Thymus (tissue), 11 donors: ENCODE results near the gene MOCS3. TPM values are rescaled to one million over a fixed set of nuclear protein-coding genes. Genes with fewer than 3 reads are reported as not detected.
A peak's percentile ranks its signal among the peaks of the same experiment; 100 is the strongest.

Experiments used
- DNase-seq, 9 donors: peaks; one replicate each; pipeline ENCODE4 v3.0.0-alpha.2; 2013; ENCODE audit warnings: low spot score in 9 of 9, low read depth in 6 of 9, missing footprints in 1 of 9
- H3K27ac ChIP-seq, 2 donors: one replicate each; pipeline ENCODE4 v1.5.1; 2013; ENCODE audit warnings: control low read depth in 1 of 2, low read depth in 1 of 2, low read length in 1 of 2, mild to moderate bottlenecking in 1 of 2, moderate library complexity in 1 of 2
- H3K27me3 ChIP-seq, 2 donors: one replicate each; pipeline ENCODE4 v1.5.1; 2013; ENCODE audit warnings: low read length in 1 of 2; ENCODE audit not compliant: control insufficient read depth in 2 of 2, insufficient read depth in 1 of 2
- H3K36me3 ChIP-seq, 2 donors: one replicate each; pipeline ENCODE4 v1.5.1; 2013; ENCODE audit warnings: low read length in 1 of 2, mild to moderate bottlenecking in 1 of 2, moderate library complexity in 1 of 2; ENCODE audit not compliant: control insufficient read depth in 2 of 2, insufficient read depth in 2 of 2
- H3K4me1 ChIP-seq, 2 donors: one replicate each; pipeline ENCODE4 v1.5.1; 2013; ENCODE audit warnings: low read length in 2 of 2; ENCODE audit not compliant: control insufficient read depth in 2 of 2, insufficient read depth in 2 of 2
- H3K4me3 ChIP-seq, 2 donors: one replicate each; pipeline ENCODE4 v1.5.1; 2013; ENCODE audit warnings: low read length in 2 of 2, control low read depth in 1 of 2, mild to moderate bottlenecking in 1 of 2
- H3K9me3 ChIP-seq, 2 donors: one replicate each; pipeline ENCODE4 v1.5.1; 2013; ENCODE audit warnings: low read length in 1 of 2, mild to moderate bottlenecking in 1 of 2; ENCODE audit not compliant: control insufficient read depth in 2 of 2, insufficient read depth in 1 of 2
- WGBS: extraction: QIAGEN DNeasy Blood & Tissue Kit; methylation state at CpG from one replicate; pipeline ENCODE4 v1.1.7; 2013; 5-methylcytosine and 5-hydroxymethylcytosine counted together
- polyA plus RNA-seq: library from polyadenylated mRNA; stranded (reverse); fragments of 200-250 nt; gene quantifications from one replicate; pipeline ENCODE4 v1.2.3, GENCODE V29; 2013
- total RNA-seq: library from RNA; stranded (reverse); fragments of 120-200 nt; gene quantifications from one replicate; pipeline ENCODE4 v1.2.4, GENCODE V29; 2013
- donor health status: healthy.

The MOCS3 gene
- total and polyA plus RNA-seq, 2 donors = 3.4 to 3.7 TPM

DNA sequence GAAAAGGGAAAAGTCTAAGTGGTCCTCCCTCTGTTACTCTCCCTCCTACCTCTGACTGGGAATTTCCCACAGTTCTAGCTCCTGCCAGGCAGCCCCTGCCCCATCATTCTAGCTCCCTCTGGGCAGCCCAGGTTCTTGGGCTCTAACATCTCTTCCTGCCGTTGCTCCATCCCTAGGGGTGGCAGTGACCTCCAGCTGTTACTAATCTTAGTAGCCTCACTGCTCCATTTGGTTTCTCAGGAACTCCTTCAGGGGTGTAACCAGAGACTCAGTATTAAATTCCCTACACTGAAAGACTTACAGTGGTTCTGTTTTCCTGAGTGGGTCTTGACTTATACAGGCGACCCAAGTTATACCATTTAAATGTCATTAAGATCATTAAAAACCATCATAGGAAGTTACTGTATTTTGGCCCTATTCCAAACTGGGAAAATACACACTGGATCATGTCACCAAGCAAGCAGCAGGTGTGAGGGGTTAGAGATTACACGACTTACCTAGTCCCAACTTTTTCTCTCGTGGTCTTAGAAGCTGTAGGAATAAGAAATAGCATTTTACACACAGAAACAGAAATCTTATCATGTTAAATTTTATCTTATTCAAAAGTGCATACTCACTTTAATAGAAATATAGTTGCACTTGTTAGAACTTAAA is 10.4 kb upstream of the MOCS3 start:
- 97% methylated on average over 4 of the region's 4 CpGs for WGBS
- H3K27ac ChIP-seq = no peak overlapping the region
- H3K36me3 ChIP-seq = peaks cover 43 to 70% of the 10 kb centered on the region in 2 donors
- DNase-seq = no peak
- no peaks in the 10 kb centered on the region for H3K9me3 ChIP-seq
- H3K4me1 ChIP-seq = no peaks in the 10 kb centered on the region
- H3K27me3 ChIP-seq = no peaks in the 10 kb centered on the region
- H3K4me3 ChIP-seq = no peak overlapping the region

DNA sequence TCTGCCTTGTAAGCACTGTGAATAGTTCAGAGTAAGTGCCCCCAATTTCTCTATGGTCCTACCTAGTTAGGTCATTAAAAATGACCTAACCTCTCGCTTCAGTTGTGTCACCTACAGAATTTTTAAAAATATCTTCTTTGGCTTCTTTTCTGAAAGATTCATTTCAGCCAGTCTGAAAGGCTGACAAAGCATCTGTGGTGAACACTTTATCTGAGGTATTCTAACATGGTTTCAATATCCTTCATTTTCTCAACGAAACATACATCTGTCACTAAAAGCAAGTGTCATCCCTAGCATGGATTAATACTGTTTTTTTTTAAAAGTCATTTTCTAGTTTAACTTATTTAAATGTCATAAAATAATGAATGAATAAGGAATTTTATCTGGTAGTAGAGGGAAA is 5.4 kb upstream of the MOCS3 start:
- H3K4me1 ChIP-seq = peaks cover 10 to 12% of the 10 kb centered on the region in 2 donors
- H3K27me3 ChIP-seq = no peaks in the 10 kb centered on the region
- no peaks in the 10 kb centered on the region for H3K9me3 ChIP-seq
- WGBS = 97% methylated on average over 2 of the region's 2 CpGs
- H3K4me3 ChIP-seq = no peak overlapping the region
- H3K36me3 ChIP-seq = peaks cover 20 to 46% of the 10 kb centered on the region in 2 donors
- no peak overlapping the region for H3K27ac ChIP-seq
- no peak for DNase-seq

DNA sequence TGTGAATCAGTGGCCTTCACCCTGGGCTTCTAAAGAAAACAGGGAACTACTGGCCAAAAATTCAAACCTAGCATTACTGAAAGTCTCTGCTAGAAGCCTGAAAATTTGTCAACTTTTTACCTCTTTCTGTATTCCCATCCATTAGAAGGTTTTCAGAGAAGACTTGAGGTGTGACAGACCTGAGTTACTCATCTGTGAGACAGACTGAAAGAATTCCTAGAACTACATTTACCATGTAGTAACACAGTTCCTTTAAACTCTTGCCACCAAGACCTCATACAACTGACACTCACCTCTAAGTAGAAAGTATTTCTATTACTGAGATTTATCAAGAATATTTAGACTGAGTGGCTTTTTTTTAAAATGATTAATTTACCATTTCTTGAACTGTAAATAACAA is 4.8 kb upstream of the MOCS3 start:
- DNase-seq = no peak
- H3K27ac ChIP-seq = no peak overlapping the region
- H3K4me3 ChIP-seq = no peak overlapping the region
- peaks cover 18 to 43% of the 10 kb centered on the region in 2 donors for H3K36me3 ChIP-seq
- no peaks in the 10 kb centered on the region for H3K9me3 ChIP-seq
- peaks cover 10 to 12% of the 10 kb centered on the region in 2 donors for H3K4me1 ChIP-seq
- no peaks in the 10 kb centered on the region for H3K27me3 ChIP-seq

DNA sequence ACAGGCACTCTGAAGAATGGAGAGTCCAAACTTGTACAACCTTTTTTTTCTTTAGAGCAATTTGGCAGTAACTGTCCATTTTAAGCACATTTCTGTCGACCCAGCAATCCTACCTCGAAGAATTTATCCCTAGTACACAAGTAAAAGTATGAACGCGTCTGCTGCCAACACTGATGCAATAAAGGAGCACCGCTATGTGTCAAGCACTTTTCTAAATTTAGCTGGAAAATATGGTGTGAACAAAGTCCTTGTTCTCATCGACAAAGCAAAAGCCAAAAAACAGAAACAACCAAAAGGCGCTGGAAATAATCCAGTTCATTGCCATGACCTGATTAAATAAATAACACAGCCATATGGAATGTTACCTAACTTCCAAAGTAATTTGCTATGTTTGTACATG is 1.3 kb upstream of the MOCS3 start:
- Histone ChIP-seq H3K27ac (no peak overlapping the region), H3K4me3 (peak overlapping the region; percentile 96 to 98), H3K9me3 (no peaks in the 10 kb centered on the region), H3K36me3 (peaks cover 3 to 17% of the 10 kb centered on the region in 2 donors), H3K27me3 (no peaks in the 10 kb centered on the region), H3K4me1 (peaks cover 20 to 23% of the 10 kb centered on the region in 2 donors)
- 42% methylated on average over 7 of the region's 7 CpGs for WGBS
- no peak for DNase-seq

DNA sequence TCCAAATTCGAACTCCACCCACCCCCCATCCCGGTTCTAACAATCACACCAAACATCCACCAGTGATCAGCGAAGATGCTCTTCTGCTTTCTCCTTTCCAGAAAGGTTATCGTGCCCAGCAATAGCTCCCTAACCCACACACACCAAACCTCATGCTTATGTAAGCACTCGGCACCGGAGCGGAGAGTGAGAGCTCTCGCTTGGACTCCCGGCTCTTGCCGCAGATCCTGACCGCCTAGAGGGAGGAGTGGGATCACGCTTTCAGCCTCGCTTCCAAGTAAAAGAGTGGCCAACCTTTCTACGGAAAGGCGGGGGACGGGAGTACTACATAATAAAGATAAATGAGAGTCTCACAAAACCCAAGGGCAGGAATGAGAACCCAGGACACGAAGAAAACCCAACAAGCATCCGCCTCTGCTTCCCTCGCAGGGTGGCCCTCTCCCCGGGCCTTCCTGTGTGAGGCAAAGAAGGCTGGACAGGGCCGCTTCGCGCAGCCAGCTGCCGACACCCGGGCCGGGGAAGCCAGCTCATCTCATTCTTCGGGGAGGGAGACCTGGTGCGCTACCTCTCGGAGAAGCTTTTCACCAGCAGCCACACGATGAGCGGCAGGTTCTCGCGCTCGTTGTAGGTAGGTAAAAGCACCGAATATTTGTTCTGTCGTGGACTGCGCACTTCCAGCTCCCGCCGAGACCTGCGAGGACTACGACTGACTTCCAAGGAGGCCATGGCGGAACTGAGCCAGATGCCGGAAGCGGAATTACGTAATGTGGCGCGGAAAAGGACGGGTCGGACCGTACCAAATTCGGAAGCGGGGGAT is 612 bp upstream of the MOCS3 start, which contains the start of gene DPM1:
DPM1 (minus strand) TSS at position 735 of the 817 bp plus-strand sequence; CDS start at position 726, 9 bp downstream.
- DNase-seq = peak in 4 of 9 donors; percentile 3 to 94 (median 50)
- under 1% methylated on average over 52 of the region's 52 CpGs for WGBS
- Histone ChIP-seq H3K36me3 (peaks cover 3 to 14% of the 10 kb centered on the region in 2 donors), H3K27ac (peak within 1 kb of the TSS; percentile 85), H3K9me3 (no peaks in the 10 kb centered on the region), H3K4me1 (peaks cover 20 to 23% of the 10 kb centered on the region in 2 donors), H3K27me3 (no peaks in the 10 kb centered on the region), H3K4me3 (peak within 1 kb of the TSS; percentile 96 to 98)

- H3K27me3 ChIP-seq = no peaks in the 10 kb centered on the region
- no peak for DNase-seq
- peak overlapping the region; percentile 96 to 98 for H3K4me3 ChIP-seq
- no peak overlapping the region for H3K27ac ChIP-seq
- no peaks in the 10 kb centered on the region for H3K9me3 ChIP-seq
- WGBS = 72% methylated on average over 25 of the region's 25 CpGs
- peaks cover 20 to 23% of the 10 kb centered on the region in 2 donors for H3K4me1 ChIP-seq
- H3K36me3 ChIP-seq = peaks cover 0 to 4% of the 10 kb centered on the region in 2 donors
Measured at GRCh38 chr20:50959543-50960126, 1.0 kb downstream of the MOCS3 start.

GRCh38 chr20:50967586-50967985 is 9.0 kb downstream of the MOCS3 start:
- Histone ChIP-seq H3K4me3 (no peak overlapping the region), H3K27me3 (peaks cover 0 to 6% of the 10 kb centered on the region in 2 donors), H3K4me1 (no peaks in the 10 kb centered on the region), H3K36me3 (no peaks in the 10 kb centered on the region), H3K27ac (peak overlapping the region in 1 of 2 donors; percentile 18), H3K9me3 (no peaks in the 10 kb centered on the region)
- 60% methylated on average over 7 of the region's 7 CpGs for WGBS
- DNase-seq = no peak

DNA sequence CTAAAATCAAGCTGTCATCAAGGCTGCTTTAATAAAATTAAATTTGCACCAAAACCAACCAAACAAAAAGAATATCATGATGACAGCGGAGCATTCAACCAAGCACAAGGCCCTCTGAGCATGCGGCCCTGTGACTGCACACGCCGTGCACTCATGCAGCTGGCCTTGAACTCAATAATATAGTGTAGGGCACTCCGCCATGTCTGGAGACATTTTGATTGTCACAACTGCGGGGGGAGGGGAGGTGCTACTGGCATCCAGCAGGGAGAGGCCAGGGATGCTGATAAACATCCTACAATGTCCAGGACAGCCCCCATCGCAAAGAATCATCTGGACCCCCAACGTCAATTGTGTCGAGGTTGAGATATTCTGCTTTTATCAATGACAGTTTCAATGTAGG is 9.7 kb downstream of the MOCS3 start:
- no peak for DNase-seq
- no peaks in the 10 kb centered on the region for H3K9me3 ChIP-seq
- no peak overlapping the region for H3K27ac ChIP-seq
- H3K4me3 ChIP-seq = no peak overlapping the region
- H3K4me1 ChIP-seq = no peaks in the 10 kb centered on the region
- H3K36me3 ChIP-seq = no peaks in the 10 kb centered on the region
- peaks cover 0 to 6% of the 10 kb centered on the region in 2 donors for H3K27me3 ChIP-seq
- 92% methylated on average over 9 of the region's 9 CpGs for WGBS

DNA sequence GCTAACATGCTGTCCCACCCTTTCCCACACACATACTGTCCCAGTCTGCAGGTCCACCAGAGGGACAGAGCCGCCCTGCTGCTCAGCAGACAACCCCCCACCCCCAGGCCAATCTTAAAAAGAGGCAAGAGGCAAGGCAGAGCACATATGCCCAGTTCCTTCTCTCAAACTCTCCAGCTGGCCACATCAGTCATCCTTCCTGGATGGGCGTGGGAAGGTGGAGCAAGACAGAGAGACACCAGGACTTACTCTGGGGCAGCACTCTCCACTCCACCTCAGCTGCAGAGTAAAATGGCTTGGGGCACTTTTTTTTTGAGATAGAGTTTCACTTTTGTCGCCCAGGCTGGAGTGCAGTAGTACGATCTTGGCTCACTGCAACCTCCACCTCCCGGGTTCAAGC is 10.8 kb downstream of the MOCS3 start:
- Histone ChIP-seq H3K36me3 (no peaks in the 10 kb centered on the region), H3K4me3 (no peak overlapping the region), H3K27ac (no peak overlapping the region), H3K27me3 (peaks cover 0 to 6% of the 10 kb centered on the region in 2 donors), H3K9me3 (no peaks in the 10 kb centered on the region), H3K4me1 (no peaks in the 10 kb centered on the region)
- DNase-seq = no peak
- WGBS = 94% methylated on average over 5 of the region's 5 CpGs
